Upper lobe of right lung (tissue), 1 donor: Measurements from ENCODE around the gene SLC45A1. TPM values are rescaled to one million over a fixed set of nuclear protein-coding genes. Genes with fewer than 3 reads are reported as not detected.

Experiments
- ATAC-seq: fragments of 200-7000 bp; cut with Tn5 transposase; one replicate; pipeline ENCODE4 v1.9.1; 2020; ENCODE audit warnings: mild to moderate bottlenecking, moderate library complexity
- DNase-seq: peaks from one replicate; pipeline ENCODE4 v3.0.0-alpha.2; 2020
- H3K27ac ChIP-seq: fragments of 200-600 bp; one replicate; pipeline ENCODE4 v1.8.0; 2022
- H3K27me3 ChIP-seq: fragments of 200-600 bp; one replicate; pipeline ENCODE4 v1.8.0; 2022; ENCODE audit warnings: mild to moderate bottlenecking
- H3K36me3 ChIP-seq: fragments of 200-600 bp; one replicate; pipeline ENCODE4 v1.8.0; 2022
- H3K4me1 ChIP-seq: fragments of 200-600 bp; one replicate; pipeline ENCODE4 v1.8.0; 2022
- H3K4me3 ChIP-seq: fragments of 200-600 bp; one replicate; pipeline ENCODE4 v1.8.0; 2022; ENCODE audit warnings: mild to moderate bottlenecking
- H3K9me3 ChIP-seq: fragments of 200-600 bp; one replicate; pipeline ENCODE4 v1.8.0; 2022
- intact Hi-C: fragments of 100-400 bp; cut with DNase I; formaldehyde crosslinking; loops from one replicate; pipeline ENCODE4 v1.11.0; 2022
- total RNA-seq: library from RNA; stranded (reverse); fragmentation: NEBNext Ultra II Directional; extraction: Animal tissue kit (Norgen Biotek cat#: 25700); gene quantifications from one replicate; pipeline ENCODE4 v1.2.1, GENCODE V29; 2021
- TF ChIP-seq, protein P1 (sequence below): fragments of 200-600 bp; IDR thresholded peaks from one replicate; pipeline ENCODE4 v1.8.0; 2022; ENCODE audit warnings: antibody characterized with exemption
- donor health status: DM: no; HTN: yes; CAD: no; lungs with severe emphysema.

SLC45A1 gene
- total RNA-seq, 1 donor from 2014 or later: 1.9 TPM

DNA sequence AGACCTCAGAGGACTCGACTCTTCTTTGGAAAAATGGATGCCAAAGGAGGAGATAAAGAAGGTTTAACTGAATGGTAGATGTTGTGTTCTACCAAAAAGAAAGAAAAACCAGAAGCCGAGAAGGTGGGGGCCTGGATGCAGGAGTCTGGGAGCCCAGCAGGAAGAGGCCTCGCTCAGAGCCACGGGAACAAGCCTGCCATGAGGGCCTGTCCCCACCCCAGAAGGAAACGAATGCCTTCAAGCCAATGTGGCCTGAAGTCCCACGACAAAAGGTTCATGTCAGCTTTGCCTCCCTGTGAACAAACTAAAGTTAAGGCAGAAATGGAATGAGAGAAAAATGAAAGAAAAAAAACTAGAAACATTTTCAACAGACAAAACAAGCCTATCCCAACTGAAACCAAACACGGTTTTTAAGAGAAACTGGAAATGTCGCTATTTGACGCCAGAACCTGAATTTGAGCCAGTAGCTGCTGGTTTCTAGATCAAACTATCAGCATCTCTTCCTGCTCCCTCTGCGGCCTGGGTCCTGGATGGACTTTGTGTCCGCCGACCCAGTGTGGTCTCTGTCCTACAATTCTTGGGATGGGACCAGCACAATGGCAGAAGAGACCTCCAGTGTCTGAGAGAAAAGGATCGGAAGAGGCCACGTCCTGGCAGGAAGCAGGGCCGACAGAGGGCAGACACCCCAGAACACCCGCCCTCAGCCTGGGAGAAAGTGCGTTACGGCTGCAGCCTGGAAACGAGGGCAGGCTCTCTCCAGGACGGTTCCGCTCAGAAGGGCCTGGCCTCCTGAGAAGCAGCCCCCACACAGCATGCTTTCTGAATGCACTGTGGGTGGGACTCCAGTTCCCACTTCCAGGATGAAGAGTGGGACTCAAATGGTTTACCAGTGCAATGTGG lies 35.2 kb downstream of the SLC45A1 start:
- Histone ChIP-seq H3K4me1 (peaks cover 9% of the 10 kb centered on the region), H3K27me3 (no peaks in the 10 kb centered on the region), H3K9me3 (no peaks in the 10 kb centered on the region), H3K4me3 (no peak overlapping the region), H3K27ac (peak overlapping the region; percentile 65), H3K36me3 (peaks cover 50% of the 10 kb centered on the region)
- TF ChIP-seq, protein P1, sequence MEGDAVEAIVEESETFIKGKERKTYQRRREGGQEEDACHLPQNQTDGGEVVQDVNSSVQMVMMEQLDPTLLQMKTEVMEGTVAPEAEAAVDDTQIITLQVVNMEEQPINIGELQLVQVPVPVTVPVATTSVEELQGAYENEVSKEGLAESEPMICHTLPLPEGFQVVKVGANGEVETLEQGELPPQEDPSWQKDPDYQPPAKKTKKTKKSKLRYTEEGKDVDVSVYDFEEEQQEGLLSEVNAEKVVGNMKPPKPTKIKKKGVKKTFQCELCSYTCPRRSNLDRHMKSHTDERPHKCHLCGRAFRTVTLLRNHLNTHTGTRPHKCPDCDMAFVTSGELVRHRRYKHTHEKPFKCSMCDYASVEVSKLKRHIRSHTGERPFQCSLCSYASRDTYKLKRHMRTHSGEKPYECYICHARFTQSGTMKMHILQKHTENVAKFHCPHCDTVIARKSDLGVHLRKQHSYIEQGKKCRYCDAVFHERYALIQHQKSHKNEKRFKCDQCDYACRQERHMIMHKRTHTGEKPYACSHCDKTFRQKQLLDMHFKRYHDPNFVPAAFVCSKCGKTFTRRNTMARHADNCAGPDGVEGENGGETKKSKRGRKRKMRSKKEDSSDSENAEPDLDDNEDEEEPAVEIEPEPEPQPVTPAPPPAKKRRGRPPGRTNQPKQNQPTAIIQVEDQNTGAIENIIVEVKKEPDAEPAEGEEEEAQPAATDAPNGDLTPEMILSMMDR: no peak
- DNase-seq: peak; percentile 44
- ATAC-seq: no peak
- intact Hi-C loops: loop anchor here (10.0 kb wide), 1 partner anchor 52 kb away; no protein-coding TSS in a partner anchor

DNA sequence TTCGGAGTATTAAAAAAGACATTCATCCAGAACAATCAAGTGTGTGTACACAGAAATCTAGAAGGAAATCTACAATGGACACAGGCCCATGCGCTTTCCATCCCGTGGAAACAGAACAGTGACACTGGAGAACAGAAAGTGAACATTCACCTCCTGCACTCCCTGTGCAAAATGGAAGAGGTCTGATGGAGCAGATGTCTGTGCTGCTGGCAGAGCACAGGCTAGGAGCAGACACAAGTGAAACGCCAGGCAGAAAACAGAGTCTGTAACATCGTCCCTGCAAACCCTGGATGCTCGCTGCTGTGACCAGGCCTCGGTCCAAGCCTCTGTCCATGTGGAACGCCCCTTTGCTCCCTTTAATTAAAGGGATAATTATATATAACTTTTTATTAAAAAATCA lies 36.1 kb downstream of the SLC45A1 start:
- TF ChIP-seq, protein P1: no peak
- Histone ChIP-seq H3K9me3 (no peaks in the 10 kb centered on the region), H3K27me3 (no peaks in the 10 kb centered on the region), H3K36me3 (peaks cover 59% of the 10 kb centered on the region), H3K4me1 (peaks cover 9% of the 10 kb centered on the region), H3K27ac (no peak overlapping the region), H3K4me3 (no peak overlapping the region)
- DNase-seq (no peak), ATAC-seq (no peak)
- intact Hi-C loops: loop anchor here (10.0 kb wide), 1 partner anchor 51 kb away; no protein-coding TSS in a partner anchor

- intact Hi-C loops: loop anchor here (10.0 kb wide), 1 partner anchor 49 kb away; no protein-coding TSS in a partner anchor
- TF ChIP-seq, protein P1: no peak
- DNase-seq: no peak
These were observed 37.7 kb downstream of the SLC45A1 start for GRCh38 chr1:8355439-8356255.

DNA sequence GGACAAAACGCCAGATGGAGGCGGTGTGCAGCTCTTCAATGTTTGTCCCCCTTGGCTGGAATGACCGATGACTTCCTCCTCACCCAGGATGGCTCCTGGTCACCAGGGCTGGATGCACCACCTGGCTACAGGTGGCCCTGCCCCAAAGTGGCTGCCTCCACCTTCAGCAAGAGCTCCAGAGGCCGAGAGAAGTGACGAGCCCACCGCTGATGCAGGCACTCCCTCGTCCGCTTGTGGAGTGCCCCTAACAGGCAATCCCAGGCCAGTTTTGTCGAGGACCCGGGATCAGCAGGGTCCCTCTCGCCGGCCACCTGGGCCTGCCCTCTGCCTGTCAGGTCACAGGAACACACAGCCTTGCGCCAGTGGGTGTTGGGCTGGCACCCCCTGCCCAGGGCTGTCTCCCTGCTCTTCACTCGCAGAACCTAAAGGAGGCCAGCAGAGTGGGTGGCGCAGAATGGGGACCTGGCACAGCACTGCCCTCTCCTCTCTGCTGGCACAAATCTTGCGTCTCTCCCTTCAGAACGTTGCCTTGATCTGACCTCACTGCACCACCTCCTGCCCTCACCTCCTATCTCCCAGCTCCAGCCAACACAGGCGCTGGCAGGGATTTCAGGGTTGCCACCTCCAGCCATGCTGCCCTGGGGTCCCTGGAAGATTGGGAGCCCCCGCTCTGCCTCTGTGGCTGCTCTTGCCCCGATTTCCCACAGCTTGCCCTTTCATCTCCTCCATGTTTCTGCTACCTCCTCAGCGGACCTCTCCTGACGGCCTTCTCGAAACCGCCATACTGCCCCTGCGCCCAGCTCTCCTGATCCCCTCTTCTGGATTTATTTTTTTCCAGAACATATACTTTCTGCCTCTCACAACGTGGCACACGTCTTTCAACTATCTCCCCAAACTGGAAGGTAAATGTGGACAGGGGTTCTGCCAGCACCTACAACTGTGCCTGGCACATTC lies 38.6 kb downstream of the SLC45A1 start:
- DNase-seq (no peak), ATAC-seq (no peak)
- intact Hi-C loops: loop anchor here (10.0 kb wide), 1 partner anchor 48 kb away; no protein-coding TSS in a partner anchor
- H3K9me3 ChIP-seq: no peaks in the 10 kb centered on the region
- peaks cover 9% of the 10 kb centered on the region for H3K4me1 ChIP-seq
- H3K27me3 ChIP-seq: no peaks in the 10 kb centered on the region
- H3K36me3 ChIP-seq: peaks cover 81% of the 10 kb centered on the region
- TF ChIP-seq, protein P1: no peak
- no peak overlapping the region for H3K4me3 ChIP-seq
- H3K27ac ChIP-seq: no peak overlapping the region

More at GRCh38 chr1:8355439-8356255, 37.7 kb downstream of the SLC45A1 start:
- Histone ChIP-seq H3K9me3 (no peaks in the 10 kb centered on the region), H3K36me3 (peaks cover 72% of the 10 kb centered on the region), H3K27ac (no peak overlapping the region), H3K4me3 (no peak overlapping the region), H3K27me3 (no peaks in the 10 kb centered on the region), H3K4me1 (peaks cover 9% of the 10 kb centered on the region)
- no peak for ATAC-seq
